Activated CD8-positive, alpha-beta T cell treated with anti-CD3 and anti-CD28 coated beads for 36 hours (primary cell): ENCODE measurements around the gene EOLA1. TPM values are rescaled to one million over a fixed set of nuclear protein-coding genes. Genes with fewer than 3 reads are reported as not detected.

ENCODE experiments used
- ATAC-seq: fragments of 200-7000 bp; cut with Tn5 transposase; one replicate; pipeline ENCODE4 v1.10.0; 2021; ENCODE audit warnings: mild to moderate bottlenecking, moderate library complexity
- CTCF ChIA-PET: fragments of 350-600 bp; sonication (Branson Sonifier 250); formaldehyde crosslinking; loops from one replicate; lab custom pipeline; 2021; ENCODE audit warnings: antibody characterized with exemption; lab: Charles Lee
- POLR2A ChIA-PET: fragments of 350-600 bp; sonication (Branson Sonifier 250); formaldehyde crosslinking; loops from one replicate; lab custom pipeline; 2021; ENCODE audit warnings: antibody characterized with exemption; lab: Charles Lee
- DNase-seq: peaks from one replicate; pipeline ENCODE4 v3.0.0-alpha.2; 2020
- H3K27ac Mint-ChIP-seq: one replicate; pipeline ENCODE4 v1.8.0; 2021; ENCODE audit warnings: mild to moderate bottlenecking, mixed read lengths
- H3K27me3 Mint-ChIP-seq: one replicate; pipeline ENCODE4 v1.8.0; 2021; ENCODE audit warnings: mixed read lengths
- H3K36me3 Mint-ChIP-seq: one replicate; pipeline ENCODE4 v1.8.0; 2021; ENCODE audit warnings: low read depth, mixed read lengths
- H3K4me1 Mint-ChIP-seq: one replicate; pipeline ENCODE4 v1.8.0; 2021; ENCODE audit warnings: low read depth, mixed read lengths
- H3K4me3 Mint-ChIP-seq: one replicate; pipeline ENCODE4 v1.8.0; 2021; ENCODE audit warnings: mild to moderate bottlenecking, moderate library complexity, mixed read lengths
- H3K9me3 Mint-ChIP-seq: one replicate; pipeline ENCODE4 v1.8.0; 2021; ENCODE audit warnings: mixed read lengths
- intact Hi-C: fragments of 100-400 bp; cut with micrococcal nuclease; formaldehyde crosslinking; loops from one replicate; pipeline ENCODE4 v1.10.0; 2022
- total RNA-seq, 2 experiments: library from RNA; stranded (reverse); gene quantifications; one replicate each; pipeline ENCODE4 v1.2.3, GENCODE V29; 2021
- TF ChIP-seq, protein P1 (sequence below): fragments of 200-600 bp; IDR thresholded peaks from one replicate; pipeline ENCODE4 v1.8.0; 2022; ENCODE audit warnings: antibody characterized with exemption, mild to moderate bottlenecking

The EOLA1 gene
- total RNA-seq = 10 to 100 TPM; 60.3 to 60.7 TPM

DNA sequence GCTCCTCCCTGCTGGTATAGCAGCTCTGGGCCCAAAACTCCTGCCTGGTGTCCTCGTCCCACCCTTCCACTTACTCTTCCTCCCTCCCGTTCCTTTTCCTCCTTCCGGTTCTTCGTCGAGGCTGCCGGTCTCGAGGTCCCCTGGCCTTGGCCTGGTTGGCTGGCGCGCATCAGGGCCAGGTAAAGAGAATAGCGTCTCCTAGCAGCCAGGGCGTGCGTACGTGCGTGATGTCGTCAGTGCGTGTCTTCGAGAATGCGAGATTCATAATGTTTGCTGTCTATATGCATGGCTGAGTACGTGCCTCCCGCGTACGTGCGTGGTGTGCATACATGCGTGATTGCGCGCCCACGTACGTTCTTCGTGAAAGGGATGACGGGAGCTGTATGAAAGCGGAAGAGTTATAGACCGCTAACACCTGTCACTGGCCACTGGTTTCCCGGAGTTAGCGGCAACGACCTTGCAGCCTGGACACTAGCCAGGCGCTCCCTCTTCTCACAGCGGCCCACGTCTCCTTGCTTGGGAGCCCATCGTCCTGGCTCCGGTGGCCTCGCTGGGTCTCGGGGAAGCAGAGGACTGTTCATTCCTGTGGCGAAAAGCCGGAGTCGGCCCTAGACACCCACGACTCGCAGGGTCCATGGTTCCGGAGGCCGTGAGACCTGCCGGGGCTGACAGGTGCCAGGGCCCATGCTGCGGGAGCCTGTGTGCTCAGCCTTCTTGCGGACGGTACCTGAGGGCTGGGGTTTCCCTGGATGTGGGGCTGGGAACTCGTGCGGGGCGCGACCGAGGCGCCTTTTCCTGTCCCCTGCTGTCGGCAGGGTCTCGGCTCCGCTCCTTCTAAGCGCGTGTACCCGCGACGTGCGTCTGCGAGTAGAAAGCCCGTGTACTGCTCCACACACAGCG is at the start of gene EOLA1:
EOLA1 (plus strand) TSS at position 392 of the 900 bp plus-strand sequence. CDS start 4,619 bp downstream, outside the sequence.
- ChIA-PET POLR2A (interaction anchor here (1.4 to 1.5 kb wide), 3 partner anchors 19 to 36 kb away, joined by 3 to 4 read pairs (median 4); partner anchors contain the start of gene IDS), CTCF (interaction anchor here (1.0 to 3.5 kb wide), 4 partner anchors 19 to 70 kb away, joined by 3 to 22 read pairs (median 5); no protein-coding TSS in a partner anchor)
- intact Hi-C loops = loop anchor here (10.0 kb wide), 1 partner anchor 394 kb away; the partner anchor contains the start of gene EOLA2
- peak within 1 kb of the TSS; percentile 100 for H3K27ac Mint-ChIP-seq
- H3K4me3 Mint-ChIP-seq = peak within 1 kb of the TSS; percentile 88
- DNase-seq = peak; percentile 96
- H3K9me3 Mint-ChIP-seq = no peaks in the 10 kb centered on the region
- H3K4me1 Mint-ChIP-seq = peaks cover 8% of the 10 kb centered on the region
- H3K27me3 Mint-ChIP-seq = no peaks in the 10 kb centered on the region
- peak; percentile 71 for ATAC-seq
- TF ChIP-seq, protein P1, sequence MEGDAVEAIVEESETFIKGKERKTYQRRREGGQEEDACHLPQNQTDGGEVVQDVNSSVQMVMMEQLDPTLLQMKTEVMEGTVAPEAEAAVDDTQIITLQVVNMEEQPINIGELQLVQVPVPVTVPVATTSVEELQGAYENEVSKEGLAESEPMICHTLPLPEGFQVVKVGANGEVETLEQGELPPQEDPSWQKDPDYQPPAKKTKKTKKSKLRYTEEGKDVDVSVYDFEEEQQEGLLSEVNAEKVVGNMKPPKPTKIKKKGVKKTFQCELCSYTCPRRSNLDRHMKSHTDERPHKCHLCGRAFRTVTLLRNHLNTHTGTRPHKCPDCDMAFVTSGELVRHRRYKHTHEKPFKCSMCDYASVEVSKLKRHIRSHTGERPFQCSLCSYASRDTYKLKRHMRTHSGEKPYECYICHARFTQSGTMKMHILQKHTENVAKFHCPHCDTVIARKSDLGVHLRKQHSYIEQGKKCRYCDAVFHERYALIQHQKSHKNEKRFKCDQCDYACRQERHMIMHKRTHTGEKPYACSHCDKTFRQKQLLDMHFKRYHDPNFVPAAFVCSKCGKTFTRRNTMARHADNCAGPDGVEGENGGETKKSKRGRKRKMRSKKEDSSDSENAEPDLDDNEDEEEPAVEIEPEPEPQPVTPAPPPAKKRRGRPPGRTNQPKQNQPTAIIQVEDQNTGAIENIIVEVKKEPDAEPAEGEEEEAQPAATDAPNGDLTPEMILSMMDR = no peak
- H3K36me3 Mint-ChIP-seq = peaks cover 2% of the 10 kb centered on the region

DNA sequence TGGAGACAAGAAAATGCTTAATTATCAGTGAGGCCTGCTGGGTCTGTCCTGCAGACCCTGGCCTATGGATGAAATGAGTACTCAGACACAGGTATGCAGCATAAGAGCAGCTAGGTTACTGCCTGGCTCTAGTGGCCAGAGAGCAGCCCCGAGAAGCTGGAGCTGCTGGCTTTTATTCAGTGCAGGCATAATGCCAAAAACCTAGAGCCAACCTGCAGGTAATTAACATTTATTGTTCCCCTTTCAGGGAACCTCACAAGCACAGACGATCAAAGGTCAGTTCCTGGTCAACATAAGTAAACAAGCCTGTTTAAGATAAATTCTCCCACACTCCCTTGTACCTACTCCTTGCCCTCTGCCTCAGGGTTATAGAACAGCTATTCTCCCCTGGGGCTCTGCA is 49.0 kb upstream of the EOLA1 start:
- POLR2A ChIA-PET = no interaction called here
- CTCF ChIA-PET = interaction anchor here (1.4 kb wide), 1 partner anchor 21 kb away, joined by 3 read pairs; no protein-coding TSS in a partner anchor
- Mint-ChIP-seq H3K9me3 (no peaks in the 10 kb centered on the region), H3K4me3 (no peak overlapping the region), H3K27me3 (no peaks in the 10 kb centered on the region), H3K27ac (no peak overlapping the region), H3K4me1 (peaks cover 6% of the 10 kb centered on the region), H3K36me3 (peaks cover 11% of the 10 kb centered on the region)
- intact Hi-C loops = no loop called here
- no peak for DNase-seq
- TF ChIP-seq, protein P1 = no peak
- no peak for ATAC-seq

DNA sequence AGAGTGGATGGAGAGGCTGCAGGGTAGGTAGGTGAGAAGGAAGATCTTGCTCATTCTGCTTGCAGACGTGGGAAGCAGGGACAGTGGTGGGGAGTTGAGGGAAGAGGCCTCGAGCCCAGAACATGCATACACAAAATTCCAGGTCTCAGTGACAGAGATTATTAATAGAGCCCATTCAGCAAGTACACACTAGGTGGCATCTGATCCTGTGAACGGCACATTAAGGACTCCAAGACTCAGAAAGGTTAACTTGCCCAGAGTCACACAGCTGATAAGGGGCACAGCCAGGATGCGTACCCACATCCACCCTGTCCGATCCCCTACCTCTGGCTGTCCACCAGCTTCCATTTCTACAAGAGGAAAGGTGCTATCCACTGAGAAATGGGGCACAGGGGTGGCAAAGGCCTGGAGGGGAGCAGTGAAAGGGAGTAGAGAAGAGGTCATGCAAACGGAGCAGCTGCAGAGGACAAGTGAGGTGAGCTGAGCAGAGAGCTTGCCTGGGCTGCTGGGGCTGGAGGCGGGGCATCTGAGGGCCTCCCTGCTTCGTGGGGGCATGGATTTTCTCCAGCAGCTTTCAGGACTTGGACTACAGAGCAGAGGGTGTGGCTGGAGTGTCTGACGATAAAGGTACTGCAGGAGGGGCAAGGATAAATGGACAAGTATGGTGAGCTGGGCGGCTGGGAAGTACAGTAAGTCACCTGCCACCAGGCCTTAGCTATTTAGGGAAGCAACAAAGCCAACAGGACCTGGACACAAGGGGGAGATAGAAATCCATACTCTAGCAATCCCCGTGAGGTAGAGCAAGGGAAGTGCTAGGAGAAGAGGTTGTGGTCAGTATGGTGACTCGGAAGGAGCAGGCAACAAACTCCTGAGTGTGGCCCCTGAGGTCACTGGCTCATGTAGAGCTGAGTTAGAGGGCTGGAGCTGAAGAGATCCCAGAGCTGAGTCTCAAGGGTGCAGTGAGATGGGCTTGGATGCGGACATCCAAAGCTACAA is 46.9 kb upstream of the EOLA1 start:
- ATAC-seq = no peak
- intact Hi-C loops = no loop called here
- POLR2A ChIA-PET = interaction anchor here (1.6 kb wide), 1 partner anchor 11 kb away, joined by 5 read pairs; the partner anchor contains the start of gene IDS

DNA sequence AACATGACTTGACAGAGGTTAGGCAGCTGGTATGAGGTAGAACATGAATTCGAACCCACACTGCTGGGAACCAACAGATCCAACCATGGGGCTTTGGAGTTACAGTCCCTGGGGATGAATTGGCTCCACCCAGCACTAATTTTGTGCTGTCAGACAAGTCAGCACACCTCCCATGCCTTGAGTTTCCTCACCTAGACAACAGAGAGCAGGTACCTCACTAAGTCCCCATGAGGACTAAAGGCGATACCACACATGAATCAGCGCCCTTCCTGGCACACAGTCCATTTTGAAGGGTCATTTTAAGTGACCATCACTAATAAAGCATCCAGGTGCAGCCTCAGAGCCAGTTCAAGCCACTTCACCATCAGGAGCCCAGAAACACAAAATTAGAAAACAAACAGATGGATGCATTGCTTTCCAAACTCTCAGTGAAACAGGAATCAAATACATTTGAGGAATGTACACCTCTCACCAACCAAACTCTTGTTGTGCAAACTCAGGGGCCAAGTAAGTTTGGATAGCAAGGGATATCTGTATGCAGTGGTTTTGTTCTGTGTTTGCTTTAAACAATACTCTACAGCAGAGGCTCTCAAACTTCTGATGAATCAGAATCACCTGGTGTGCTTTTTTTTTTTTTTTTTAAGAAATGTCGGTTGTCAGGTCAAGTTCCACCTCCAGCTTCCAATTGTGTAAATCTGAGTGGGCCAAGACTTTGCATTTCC is 45.8 kb upstream of the EOLA1 start:
- DNase-seq (no peak), ATAC-seq (no peak)
- Mint-ChIP-seq H3K27me3 (no peaks in the 10 kb centered on the region), H3K4me1 (peaks cover 3% of the 10 kb centered on the region), H3K9me3 (no peaks in the 10 kb centered on the region), H3K27ac (no peak overlapping the region), H3K36me3 (peaks cover 8% of the 10 kb centered on the region), H3K4me3 (no peak overlapping the region)
- POLR2A ChIA-PET = interaction anchor here (1.6 kb wide), 1 partner anchor 10 kb away, joined by 5 read pairs; the partner anchor contains the start of gene IDS
- TF ChIP-seq, protein P1 = no peak
- intact Hi-C loops = no loop called here
- CTCF ChIA-PET = no interaction called here

More for the DNA sequence above, 46.9 kb upstream of the EOLA1 start:
- Mint-ChIP-seq H3K27ac (no peak overlapping the region), H3K36me3 (peaks cover 8% of the 10 kb centered on the region), H3K4me3 (no peak overlapping the region), H3K27me3 (no peaks in the 10 kb centered on the region), H3K9me3 (no peaks in the 10 kb centered on the region), H3K4me1 (no peaks in the 10 kb centered on the region)
- DNase-seq = no peak
- TF ChIP-seq, protein P1 = no peak
- CTCF ChIA-PET = interaction anchor here (1.0 kb wide), 1 partner anchor 9 kb away, joined by 3 read pairs; no protein-coding TSS in a partner anchor
